HS-27A (cell line): Measurements from ENCODE around the gene MAPK10.
"Not testable (repeated sequence)": the region's sequence is repeated elsewhere in the genome, so short reads cannot be mapped to it uniquely, and the experiment has no call there.

Source experiments
- DNase-seq: peaks from one replicate; pipeline ENCODE4 v3.0.0-alpha.2; 2012; ENCODE audit warnings: low read depth, missing footprints

MAPK10 gene

GRCh38 chr4:86184901-86185285, 175.0 kb downstream of the MAPK10 start:
- no peak for DNase-seq

GRCh38 chr4:86184216-86184900, 175.5 kb downstream of the MAPK10 start:
- DNase-seq = no peak

- DNase-seq = no peak
Measured at GRCh38 chr4:86181585-86181984, 178.3 kb downstream of the MAPK10 start.

GRCh38 chr4:86178211-86178610, 181.6 kb downstream of the MAPK10 start:
- no peak for DNase-seq

- no peak for DNase-seq
Measured at GRCh38 chr4:86174506-86174905, 185.3 kb downstream of the MAPK10 start.

GRCh38 chr4:86168335-86168734, 191.5 kb downstream of the MAPK10 start:
- DNase-seq = not testable (repeated sequence)

GRCh38 chr4:86160426-86160825, 199.4 kb downstream of the MAPK10 start:
- no peak for DNase-seq

GRCh38 chr4:86159216-86159615, 200.6 kb downstream of the MAPK10 start:
- no peak for DNase-seq

- no peak for DNase-seq
Measured at GRCh38 chr4:86156531-86156930, 203.3 kb downstream of the MAPK10 start.

- no peak for DNase-seq
Measured at GRCh38 chr4:86155766-86156165, 204.1 kb downstream of the MAPK10 start.

- DNase-seq = no peak
Measured at GRCh38 chr4:86152454-86152853, 207.4 kb downstream of the MAPK10 start.

- DNase-seq = no peak
Measured at GRCh38 chr4:86151196-86151595, 208.7 kb downstream of the MAPK10 start.

GRCh38 chr4:86141161-86141560, 218.7 kb downstream of the MAPK10 start:
- no peak for DNase-seq

GRCh38 chr4:86132468-86132867, 227.4 kb downstream of the MAPK10 start:
- no peak for DNase-seq

GRCh38 chr4:86131456-86131855, 228.4 kb downstream of the MAPK10 start:
- DNase-seq = no peak

- DNase-seq = no peak
Measured at GRCh38 chr4:86130160-86130933, 229.5 kb downstream of the MAPK10 start.

GRCh38 chr4:86129546-86129945, 230.3 kb downstream of the MAPK10 start:
- no peak for DNase-seq

GRCh38 chr4:86122404-86122803, 237.4 kb downstream of the MAPK10 start:
- DNase-seq = no peak

GRCh38 chr4:86118711-86119110, 241.1 kb downstream of the MAPK10 start:
- DNase-seq = no peak

- no peak for DNase-seq
Measured at GRCh38 chr4:86117705-86118302, 242.0 kb downstream of the MAPK10 start.

GRCh38 chr4:86114563-86114962, 245.3 kb downstream of the MAPK10 start:
- DNase-seq = no peak

GRCh38 chr4:86108834-86109233, 251.0 kb downstream of the MAPK10 start:
- DNase-seq = no peak

GRCh38 chr4:86108137-86108536, 251.7 kb downstream of the MAPK10 start:
- no peak for DNase-seq
